A172 (cell line): ENCODE measurements around the gene SPECC1. TPM values are rescaled to one million over a fixed set of nuclear protein-coding genes. Genes with fewer than 3 reads are reported as not detected.
"Not testable (repeated sequence)": the region's sequence is repeated elsewhere in the genome, so short reads cannot be mapped to it uniquely, and the experiment has no call there.

Source experiments
- DNase-seq: peaks from one replicate; pipeline ENCODE4 v3.0.0-alpha.2; 2015; ENCODE audit warnings: low spot score
- total RNA-seq: library from RNA; depleted of rRNA; stranded (reverse); fragments of >200 nt; shearing (Covaris generic); gene quantifications from 2 replicates; pipeline ENCODE4 v1.2.3, GENCODE V29; 2014

The SPECC1 gene
- total RNA-seq, 1 experiment from 2014 or later, result 96.6 TPM

DNA sequence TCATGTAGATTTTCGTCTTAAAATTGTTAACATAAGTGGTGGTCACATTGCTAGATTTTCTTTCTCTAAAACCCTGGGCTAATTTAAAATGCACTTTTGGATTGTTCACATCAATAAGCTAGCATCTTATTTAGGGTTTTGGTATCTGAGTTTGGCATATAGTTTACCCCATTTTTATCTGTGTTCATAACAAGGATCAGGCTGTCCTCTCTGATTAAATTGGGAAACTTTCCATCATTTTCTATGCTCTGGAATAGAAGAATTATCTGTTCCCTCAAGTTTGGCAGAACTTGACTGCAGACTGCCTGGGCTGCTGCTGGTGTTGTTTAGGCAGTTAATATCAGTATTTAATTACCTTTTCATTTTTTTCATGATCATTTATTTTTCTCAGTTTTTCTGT, 1.8 kb downstream of the SPECC1 start:
- DNase-seq, result no peak

- DNase-seq, result no peak
Measured at GRCh38 chr17:20012017-20012536, 2.9 kb downstream of the SPECC1 start.

GRCh38 chr17:20016475-20016992, 7.4 kb downstream of the SPECC1 start:
- DNase-seq, result not testable (repeated sequence)

GRCh38 chr17:20022701-20023100, 13.5 kb downstream of the SPECC1 start:
- DNase-seq, result no peak

DNA sequence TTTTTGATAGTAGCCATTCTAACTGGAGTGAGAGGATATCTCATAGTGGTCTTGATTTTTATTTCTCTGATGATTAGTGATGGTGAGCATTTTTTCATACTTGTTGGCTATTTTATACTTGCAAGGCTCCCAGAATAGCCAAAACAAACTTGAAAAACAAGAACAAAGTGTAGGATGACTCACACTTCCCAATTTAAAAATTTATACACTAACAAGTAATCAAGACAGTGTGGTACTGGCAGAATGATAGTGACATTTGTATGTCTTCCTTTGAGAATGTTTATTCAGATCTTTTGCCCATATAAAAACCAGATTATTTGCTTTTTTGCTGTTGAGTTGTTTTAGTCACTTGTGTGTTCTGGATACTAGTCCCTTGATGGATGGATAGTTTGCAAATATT, 17.8 kb downstream of the SPECC1 start:
- no peak for DNase-seq

- no peak for DNase-seq
Measured at GRCh38 chr17:20028443-20028842, 19.3 kb downstream of the SPECC1 start.

DNA sequence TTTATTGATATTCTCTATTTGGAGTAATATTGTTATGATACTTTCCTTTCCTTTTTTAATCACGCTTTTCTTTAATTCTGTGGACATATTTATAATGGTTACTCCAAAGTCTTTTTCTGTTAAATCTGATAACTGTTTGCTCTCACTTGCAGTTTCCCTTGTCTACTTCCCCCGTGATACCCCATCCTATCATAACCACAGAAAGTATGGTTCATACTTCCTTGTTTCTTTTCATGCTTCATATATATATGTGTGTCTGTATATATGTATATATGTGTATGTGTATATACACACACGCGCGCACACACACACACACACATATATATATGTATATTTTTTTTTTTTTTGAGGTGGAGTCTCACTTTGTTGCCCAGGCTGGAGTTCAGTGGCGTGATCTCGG, 23.5 kb downstream of the SPECC1 start:
- DNase-seq, result no peak

DNA sequence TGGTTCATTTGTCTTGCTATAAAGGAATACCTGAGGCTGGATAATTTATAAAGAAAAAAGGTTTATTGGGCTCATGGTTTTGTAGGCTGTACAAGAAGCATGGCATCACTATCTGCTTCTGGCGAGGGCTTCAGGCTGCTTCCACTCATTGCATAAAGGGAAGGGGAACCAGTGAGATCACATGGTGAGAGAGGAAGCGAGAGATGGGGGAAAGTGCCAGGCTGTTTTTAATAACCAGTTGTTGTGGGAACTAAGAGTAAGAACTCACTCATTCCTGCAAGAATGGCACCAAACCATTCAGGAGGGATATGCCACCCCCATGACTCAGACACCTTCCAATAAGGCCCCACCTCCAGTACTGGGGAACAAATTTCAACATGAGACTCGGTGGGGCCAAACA, 24.3 kb downstream of the SPECC1 start:
- DNase-seq, result no peak

DNA sequence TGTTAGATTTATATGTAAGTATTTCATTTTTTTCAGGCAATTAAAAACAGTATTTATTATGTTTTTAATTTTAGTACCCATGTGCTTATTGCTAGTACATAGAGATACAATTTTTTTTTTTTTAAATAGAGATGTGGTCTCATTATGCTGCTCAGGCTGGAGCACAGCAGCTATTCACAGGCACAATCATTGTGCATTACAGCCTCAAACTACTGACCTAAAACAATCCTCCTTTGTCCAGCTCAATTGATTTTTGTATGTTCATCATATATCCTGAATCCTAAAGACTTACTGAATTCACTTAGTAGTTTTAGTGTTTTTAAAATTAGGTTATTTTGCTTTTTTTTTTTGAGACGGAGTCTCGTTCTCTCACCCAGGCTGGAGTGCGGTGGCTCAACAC, 26.3 kb downstream of the SPECC1 start:
- no peak for DNase-seq

DNA sequence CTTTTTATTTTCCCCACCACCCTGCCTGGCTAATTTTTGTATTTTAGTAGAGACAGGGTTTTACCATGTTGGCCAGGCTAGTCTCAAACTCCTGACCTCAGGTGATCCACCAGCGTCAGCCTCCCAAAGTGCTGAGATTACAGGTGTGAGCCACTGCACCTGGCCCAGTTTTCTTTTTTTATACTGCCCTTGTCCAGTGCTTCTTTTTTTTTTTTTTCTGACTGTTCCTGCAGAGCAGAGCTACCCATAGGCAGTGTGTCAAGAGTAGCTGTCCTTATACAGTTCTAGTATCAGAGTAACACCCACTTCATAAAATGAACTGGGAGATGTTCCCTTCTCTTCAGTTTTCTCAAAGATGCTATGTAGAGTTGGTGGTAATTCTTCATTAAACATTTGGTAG, 28.1 kb downstream of the SPECC1 start:
- DNase-seq, result not testable (repeated sequence)

GRCh38 chr17:20039037-20039436, 29.9 kb downstream of the SPECC1 start:
- DNase-seq, result no peak

DNA sequence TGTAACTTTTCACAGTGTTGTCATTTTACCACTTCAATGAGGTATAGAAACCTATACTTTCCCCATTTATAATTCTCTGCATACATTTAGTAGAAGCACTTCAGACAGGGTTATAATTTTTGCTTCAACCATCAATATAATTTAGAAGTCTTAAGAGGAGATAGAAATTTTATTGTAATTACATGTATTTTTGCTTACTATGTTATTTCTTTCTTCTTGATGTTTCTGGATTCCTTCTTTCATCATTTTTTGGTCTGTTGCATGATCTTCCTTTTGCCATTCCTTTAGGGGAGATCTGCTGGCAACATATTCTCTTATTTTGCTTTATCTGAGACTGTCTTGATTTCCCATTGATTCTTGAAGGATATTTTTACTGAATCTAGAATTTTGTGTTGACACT, 31.1 kb downstream of the SPECC1 start:
- DNase-seq, result no peak

GRCh38 chr17:20043021-20043420, 33.9 kb downstream of the SPECC1 start:
- no peak for DNase-seq

DNA sequence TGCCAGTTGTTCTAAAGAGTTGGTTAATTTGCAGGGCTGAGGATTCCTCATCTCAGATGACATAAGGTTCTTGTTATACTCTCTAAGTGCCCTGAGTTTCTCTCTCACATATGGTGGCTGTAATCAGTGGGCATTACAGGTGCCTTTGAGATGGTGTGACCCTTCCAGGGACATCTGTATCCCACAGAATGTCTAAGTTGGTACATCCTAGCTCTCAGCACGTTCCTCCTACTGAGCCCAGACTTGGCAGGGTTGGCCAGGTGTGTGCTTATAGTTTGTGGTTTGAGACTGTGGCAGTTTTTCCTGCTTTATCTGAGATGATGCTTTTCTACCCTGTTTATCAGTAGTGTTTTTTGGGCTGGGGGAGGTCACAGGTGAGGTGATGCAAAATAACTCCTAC, 36.3 kb downstream of the SPECC1 start:
- no peak for DNase-seq

- no peak for DNase-seq
Measured at GRCh38 chr17:20046629-20047028, 37.5 kb downstream of the SPECC1 start.

GRCh38 chr17:20051624-20052023, 42.5 kb downstream of the SPECC1 start:
- no peak for DNase-seq

DNA sequence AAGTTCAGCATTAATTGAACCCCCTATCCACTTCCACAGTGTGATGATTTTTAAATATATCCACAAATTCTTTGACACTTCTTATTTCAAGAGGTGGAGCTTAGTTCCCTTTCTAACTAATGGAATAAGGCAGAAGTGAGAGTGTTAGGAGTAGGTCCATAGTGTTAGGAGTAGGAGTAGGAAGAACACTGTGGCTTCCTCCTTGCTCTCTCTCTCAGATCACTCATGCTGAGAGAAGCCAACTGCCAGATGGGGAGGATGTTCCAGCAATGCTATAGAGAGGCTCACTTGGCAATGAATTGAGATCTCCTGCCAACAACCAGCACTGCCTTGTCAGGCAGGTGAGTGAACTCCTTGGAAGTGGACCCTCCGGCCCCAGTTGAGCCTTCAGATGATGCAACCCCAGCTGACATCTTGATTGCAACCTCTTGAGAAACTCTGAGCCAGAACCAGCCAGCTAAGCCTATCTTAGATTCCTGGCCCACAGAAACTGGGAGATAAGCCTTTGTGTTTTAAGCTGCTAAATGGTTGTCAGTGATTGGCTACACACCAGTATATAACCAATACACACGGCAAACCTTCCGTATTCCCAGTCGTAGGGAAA, 44.3 kb downstream of the SPECC1 start:
- no peak for DNase-seq

- DNase-seq, result peak; percentile 38
Measured at GRCh38 chr17:20059728-20060188, 50.6 kb downstream of the SPECC1 start.

- peak; percentile 90 for DNase-seq
Measured at GRCh38 chr17:20063665-20064648, 54.8 kb downstream of the SPECC1 start.

- DNase-seq, result peak; percentile 74
Measured at GRCh38 chr17:20066253-20066652, 57.1 kb downstream of the SPECC1 start.

DNA sequence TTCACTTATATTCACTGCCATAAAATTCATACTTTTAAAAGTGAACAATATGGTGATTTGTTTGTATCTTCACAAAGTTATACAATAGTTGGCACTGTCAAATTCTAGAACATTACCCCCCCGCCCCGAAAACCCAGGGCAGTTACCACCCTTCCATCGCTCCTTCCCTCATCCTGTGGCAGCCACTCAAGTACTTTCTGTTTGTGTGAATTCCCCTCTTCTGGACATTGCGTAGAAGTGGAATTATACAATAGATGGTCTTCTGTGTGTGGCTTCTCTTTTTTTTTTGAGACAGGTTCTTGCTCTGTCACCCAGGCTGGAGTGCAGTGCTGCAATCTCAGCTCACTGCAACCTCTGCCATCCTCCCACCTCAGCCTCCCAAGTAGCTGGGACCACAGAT, 58.6 kb downstream of the SPECC1 start:
- no peak for DNase-seq

- DNase-seq, result no peak
Measured at GRCh38 chr17:20068445-20068844, 59.3 kb downstream of the SPECC1 start.
